GM21723 (cell line): Measurements from ENCODE around the gene HOXB3.

Source experiments
- ATAC-seq: cut with Tn5 transposase; IDR thresholded peaks from one replicate; pipeline ENCODE4 v1.9.1; 2021; ENCODE audit warnings: mild to moderate bottlenecking, moderate library complexity; ENCODE audit not compliant: unreplicated experiment

HOXB3 gene

DNA sequence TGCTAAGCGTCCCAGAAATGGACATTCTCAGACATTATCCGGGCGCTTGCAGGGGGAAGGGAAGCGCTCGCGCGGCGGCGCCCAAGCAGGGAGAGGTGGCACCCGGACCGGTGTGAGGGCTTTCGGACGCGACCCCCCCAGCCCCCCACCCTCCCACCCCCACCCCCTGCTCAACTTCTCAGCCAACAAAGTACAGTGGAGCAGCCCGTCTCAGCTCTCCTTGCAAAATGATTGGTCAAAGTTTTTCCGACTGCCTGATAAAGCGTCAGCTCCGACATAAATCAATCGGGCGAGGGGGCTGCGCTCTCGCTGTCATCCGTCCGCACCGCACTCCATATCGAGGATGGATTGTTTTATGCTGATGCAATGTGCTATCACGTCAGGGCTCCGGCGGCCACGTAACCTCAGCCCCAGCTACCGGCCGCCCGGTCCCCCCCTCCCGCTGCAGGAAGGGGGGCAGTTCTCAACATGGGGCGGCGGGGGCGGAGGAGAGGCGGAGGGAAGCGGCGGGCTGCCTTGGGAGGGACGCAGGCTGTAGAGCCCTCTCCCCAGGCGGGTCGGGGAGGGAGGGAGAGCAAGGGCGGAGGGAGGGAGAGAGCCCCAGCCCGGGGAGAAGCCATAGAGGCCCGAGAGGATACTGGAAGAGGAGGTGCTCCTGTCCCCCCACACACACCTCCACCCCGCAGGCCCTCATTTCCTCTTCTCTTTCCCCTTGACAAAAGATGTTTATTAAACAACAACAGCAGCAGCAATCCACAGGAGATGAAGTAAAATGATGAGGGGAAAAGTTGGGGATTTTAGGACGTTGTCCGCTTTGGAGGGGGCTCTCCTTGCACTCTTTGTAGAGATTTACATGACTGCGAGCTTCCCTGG, 36.4 kb upstream of the HOXB3 start, which contains the start of gene HOXB9:
Gene HOXB9 (minus strand): TSS at position 114 of the 873 bp plus-strand sequence. CDS start 89 bp downstream, at position 25.
- no peak for ATAC-seq

GRCh38 chr17:48625495-48626244, 35.6 kb upstream of the HOXB3 start:
- ATAC-seq, result no peak

GRCh38 chr17:48624544-48625494, 34.8 kb upstream of the HOXB3 start:
- ATAC-seq, result no peak

DNA sequence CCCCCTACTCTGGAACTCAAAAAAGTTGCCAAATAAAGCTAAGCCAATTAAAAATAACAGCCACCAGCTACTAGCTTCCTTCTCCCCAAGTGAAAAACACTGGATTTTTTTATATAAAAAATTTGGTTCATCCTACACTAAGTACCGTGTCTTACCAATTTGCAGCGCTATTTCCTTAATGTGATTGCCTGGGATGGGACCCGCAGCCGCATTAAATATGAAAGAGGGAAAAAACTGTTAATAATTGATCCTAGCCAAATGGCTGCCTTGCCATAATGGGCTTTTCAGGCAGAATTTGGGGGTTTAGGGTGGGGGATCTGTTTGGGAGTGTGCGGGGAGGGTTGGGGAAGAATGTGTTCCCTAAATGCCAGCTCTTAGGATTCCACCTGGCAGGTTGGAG, 34.1 kb upstream of the HOXB3 start:
- ATAC-seq, result no peak

GRCh38 chr17:48623583-48623982, 33.5 kb upstream of the HOXB3 start:
- ATAC-seq, result no peak

DNA sequence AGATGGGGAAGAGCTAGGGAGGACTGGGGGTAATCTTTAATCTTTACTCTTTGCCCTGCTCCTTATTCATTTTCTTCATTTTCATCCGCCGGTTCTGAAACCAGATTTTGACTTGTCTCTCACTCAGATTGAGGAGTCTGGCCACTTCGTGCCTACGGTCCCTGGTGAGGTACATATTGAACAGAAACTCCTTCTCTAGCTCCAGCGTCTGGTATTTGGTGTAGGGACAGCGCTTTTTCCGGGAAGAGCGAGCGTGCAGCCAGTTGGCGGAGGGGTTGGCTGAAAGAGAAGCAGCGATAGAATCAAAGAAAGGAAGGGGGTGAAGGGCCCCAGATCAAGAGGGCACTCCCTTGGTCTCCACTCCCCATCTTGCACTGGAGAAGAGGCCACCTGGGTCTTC, 32.8 kb upstream of the HOXB3 start:
- no peak for ATAC-seq

DNA sequence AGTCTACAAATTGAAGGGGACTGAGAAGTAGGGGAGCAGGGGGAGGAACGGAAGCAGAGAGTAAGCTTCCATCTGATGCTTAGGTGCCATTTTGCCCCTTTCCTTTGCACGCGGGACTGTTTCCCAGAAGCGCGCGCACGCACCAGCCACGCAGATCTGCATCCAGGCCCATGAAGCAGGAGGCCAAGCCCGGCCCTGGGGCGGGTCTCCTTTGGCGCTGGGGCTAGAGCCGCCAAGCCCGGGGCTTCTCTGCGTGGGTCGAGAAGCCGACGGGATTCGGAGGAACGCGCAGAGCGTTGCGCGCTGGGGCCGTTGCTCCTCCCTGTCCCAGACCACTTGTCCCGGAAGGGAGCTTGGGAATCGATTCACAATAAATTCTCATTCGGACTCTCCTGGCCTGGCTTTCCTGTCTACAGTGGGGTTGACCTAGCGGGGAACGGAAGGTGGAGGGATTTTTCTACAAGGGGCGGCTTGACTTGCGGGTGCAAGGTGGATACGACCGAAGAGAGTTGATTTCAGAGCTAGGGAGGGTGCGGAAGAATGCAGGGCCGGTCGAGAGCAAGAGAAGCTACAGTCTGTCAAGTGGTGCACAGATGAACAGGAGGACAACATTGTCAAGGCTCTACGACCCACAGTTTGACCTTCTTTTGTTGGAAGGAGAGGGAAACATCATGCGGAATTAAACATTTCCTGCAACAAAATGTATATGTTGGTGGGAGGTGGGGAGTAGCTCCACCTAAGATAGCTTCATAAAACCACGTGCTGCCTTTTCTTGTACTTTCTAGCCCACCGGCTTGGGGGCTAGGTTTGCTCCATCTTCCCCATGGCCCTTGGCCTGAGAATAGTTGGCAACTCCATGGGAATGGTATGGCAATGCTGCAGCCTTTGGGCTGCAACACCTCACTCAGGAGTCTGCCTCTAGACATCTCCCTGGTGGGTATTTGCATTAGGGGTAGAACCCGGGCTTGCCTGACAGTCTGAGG, 31.7 kb upstream of the HOXB3 start:
- no peak for ATAC-seq

GRCh38 chr17:48620461-48621139, 30.6 kb upstream of the HOXB3 start:
- no peak for ATAC-seq

DNA sequence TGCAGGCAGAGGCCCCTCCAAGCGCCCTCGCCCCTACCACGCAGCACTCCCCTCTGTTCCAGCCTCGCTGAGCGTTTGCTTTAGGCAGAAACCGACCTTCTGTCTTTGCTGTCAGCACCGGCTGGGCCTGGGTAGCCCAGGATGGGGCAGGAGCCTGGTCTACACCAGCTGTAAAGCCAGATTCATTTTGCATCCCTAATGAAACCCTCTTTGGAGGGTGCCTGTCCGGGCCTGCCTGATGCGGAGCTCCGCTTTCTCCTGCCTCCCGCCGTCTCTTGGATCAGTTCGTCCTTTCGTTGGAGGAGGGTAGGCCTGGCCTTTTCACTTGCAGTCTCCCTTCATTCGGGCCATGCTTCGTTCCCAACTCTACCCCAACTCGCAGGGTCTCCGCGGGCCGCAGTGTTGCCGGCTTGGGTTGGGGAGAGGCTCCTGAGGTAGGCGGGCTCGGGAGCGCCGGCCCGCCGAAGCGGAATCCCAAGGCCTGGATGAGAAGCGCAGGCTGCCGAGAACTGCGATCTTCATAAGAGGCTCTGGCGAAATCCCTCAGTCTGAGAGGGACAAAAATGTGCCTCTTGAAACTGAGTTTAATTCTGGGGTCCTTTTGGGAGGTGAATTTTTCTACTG, 29.9 kb upstream of the HOXB3 start:
- no peak for ATAC-seq

DNA sequence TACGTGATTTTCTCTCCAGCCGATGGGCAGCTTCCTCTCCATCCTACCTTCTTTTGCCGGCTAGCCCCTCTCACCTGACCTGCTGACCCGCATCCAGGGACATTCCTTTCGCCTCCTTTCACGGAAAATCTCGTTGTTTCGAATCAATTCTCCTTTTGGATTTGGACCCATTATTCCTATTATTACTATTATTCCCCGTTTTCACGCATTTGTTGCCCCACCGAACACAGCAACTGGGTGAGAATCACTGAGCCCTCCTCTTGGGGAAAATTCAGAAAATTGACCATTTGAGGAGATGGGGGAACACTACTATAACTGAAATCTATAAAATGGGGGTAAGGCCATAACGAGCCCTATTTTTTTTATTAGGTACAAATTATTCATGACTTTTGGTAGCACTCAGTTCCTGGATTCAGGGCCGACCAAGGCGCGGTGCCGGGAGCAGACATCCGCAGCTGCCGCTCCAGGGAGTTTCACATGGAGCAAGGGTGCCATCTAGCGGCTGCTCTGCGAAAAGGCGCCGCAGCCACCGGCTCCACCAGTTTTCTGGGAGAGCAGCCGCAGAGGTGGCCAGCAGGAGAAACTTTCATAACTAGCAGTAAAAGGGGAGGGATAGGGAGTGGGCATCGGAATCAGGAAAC, 28.3 kb upstream of the HOXB3 start:
- no peak for ATAC-seq

- no peak for ATAC-seq
Observed at GRCh38 chr17:48617471-48618255, 27.6 kb upstream of the HOXB3 start.

DNA sequence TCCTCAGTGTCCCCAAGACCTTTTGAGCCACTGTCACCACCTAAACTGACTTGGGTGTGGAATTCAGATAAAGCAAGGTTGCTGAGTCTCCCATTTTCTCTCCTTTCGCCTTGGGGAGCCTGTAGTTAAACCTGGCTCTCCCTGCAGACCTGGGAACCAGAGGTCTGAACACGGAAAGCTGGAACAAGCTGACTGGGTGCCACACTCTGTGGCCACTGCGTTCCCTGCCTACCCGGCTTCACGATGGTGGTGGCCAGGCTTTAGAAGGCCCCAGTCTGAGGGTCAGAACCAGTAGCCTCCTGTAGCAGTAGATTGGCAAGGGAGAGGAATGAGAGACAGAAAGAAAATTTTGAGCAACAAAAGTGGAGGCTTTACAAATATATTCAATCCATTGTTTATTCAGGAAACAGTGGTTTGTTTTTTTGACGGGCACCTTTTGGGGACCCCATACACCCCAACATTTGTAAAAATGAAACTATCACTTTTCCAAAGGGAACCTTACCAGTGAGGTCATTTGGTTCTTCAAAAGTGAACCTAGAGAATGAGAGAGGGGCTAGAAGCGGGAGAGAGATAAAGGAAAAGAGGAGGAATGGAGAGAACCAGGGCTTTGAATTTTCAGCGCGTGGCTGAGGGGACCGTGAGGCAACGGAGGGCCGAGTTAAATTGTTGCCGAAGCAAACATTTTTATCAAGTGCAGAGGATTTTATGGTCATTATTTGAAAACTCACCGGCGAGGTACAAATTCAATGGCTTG, 26.9 kb upstream of the HOXB3 start:
- no peak for ATAC-seq

DNA sequence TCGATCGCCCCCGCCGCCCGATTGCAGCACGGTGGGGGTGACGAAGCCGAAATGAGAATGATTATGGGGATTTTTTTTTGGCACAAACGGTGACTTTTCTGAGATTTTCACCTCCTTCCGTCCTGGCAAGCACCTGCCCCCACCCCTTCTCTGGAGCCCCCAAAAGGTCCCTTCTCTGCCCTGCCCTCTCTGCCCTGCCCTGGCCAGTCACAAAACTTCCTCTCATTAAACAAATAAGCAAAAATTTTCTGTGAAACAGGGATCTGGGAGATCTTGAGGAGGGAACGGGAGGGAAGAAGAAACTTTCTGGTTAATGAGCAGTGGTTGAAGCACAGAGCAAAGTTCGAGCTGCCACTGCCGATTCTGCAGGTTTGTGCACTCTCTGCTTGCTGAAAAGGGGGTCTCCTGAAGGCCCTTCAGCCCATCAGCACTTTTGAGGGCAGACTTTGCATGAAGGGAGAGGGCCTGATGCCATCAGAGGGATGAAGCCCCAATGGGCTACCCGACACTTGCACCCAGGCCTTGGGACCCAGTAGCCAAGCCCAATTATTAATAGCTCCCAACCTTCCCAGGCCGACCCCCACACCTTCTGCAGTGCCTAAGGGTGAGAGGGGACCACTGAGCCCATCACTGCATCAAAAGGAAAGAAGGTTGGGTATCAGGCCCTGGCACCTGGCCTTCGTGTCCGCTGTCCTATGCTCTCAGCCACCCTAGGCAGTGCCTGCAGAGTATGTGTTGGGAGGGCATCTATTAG, 26.1 kb upstream of the HOXB3 start:
- no peak for ATAC-seq

GRCh38 chr17:48615047-48615962, 25.3 kb upstream of the HOXB3 start, which contains the start of gene HOXB8:
Gene HOXB8, minus strand, starts transcription at chr17:48615292. Its CDS starts 588 bp downstream, at chr17:48614704.
- ATAC-seq, result no peak
